GM23338 (cell line): ENCODE results near the gene BNC2. TPM values are rescaled to one million over a fixed set of nuclear protein-coding genes. Genes with fewer than 3 reads are reported as not detected.

Experiments
- ATAC-seq: fragments of 200-7000 bp; cut with Tn5 transposase; 3 replicates; pipeline ENCODE4 v1.9.1; 2020
- DNase-seq: peaks from one replicate; pipeline ENCODE4 v3.0.0-alpha.2; 2015; ENCODE audit warnings: low spot score
- H2AFZ ChIP-seq: fragments of 200-600 bp; sonication (generic); 2 replicates; pipeline ENCODE4 v1.8.0; 2016; ENCODE audit warnings: antibody characterized with exemption, mild to moderate bottlenecking, moderate library complexity
- H3F3A ChIP-seq: fragments of 200-600 bp; sonication (generic); replicated peaks from 2 replicates; pipeline ENCODE4 v1.8.0; 2017; ENCODE audit warnings: antibody characterized with exemption, mixed run types, low read depth
- H3K27ac ChIP-seq: fragments of 200-600 bp; sonication (generic); 2 replicates; pipeline ENCODE4 v1.6.1; 2016; ENCODE audit warnings: low read depth
- H3K27me3 ChIP-seq: fragments of 200-600 bp; sonication (generic); 2 replicates; pipeline ENCODE4 v1.8.0; 2016; ENCODE audit warnings: mild to moderate bottlenecking, mixed run types, moderate library complexity; ENCODE audit not compliant: insufficient read depth
- H3K36me3 ChIP-seq: fragments of 200-600 bp; sonication (generic); 2 replicates; pipeline ENCODE4 v1.8.0; 2016; ENCODE audit warnings: mild to moderate bottlenecking; ENCODE audit not compliant: insufficient read depth
- H3K4me1 ChIP-seq: fragments of 200-600 bp; sonication (generic); 2 replicates; pipeline ENCODE4 v1.8.0; 2016; ENCODE audit warnings: mild to moderate bottlenecking, moderate library complexity; ENCODE audit not compliant: insufficient read depth
- H3K4me2 ChIP-seq: fragments of 200-600 bp; sonication (generic); 2 replicates; pipeline ENCODE4 v1.7.1; 2017; ENCODE audit warnings: mixed run types
- H3K4me3 ChIP-seq: fragments of 200-600 bp; sonication (generic); 2 replicates; pipeline ENCODE4 v1.6.1; 2016; ENCODE audit warnings: mixed run types
- H3K79me2 ChIP-seq: fragments of 200-600 bp; sonication (generic); replicated peaks from 2 replicates; pipeline ENCODE4 v1.8.0; 2017; ENCODE audit warnings: mild to moderate bottlenecking; ENCODE audit not compliant: insufficient read depth
- H3K9me2 ChIP-seq: fragments of 200-600 bp; sonication (generic); 2 replicates; pipeline ENCODE4 v1.8.0; 2017; ENCODE audit not compliant: insufficient read depth
- H4K20me1 ChIP-seq: fragments of 200-600 bp; sonication (generic); replicated peaks from 2 replicates; pipeline ENCODE4 v1.8.0; 2017; ENCODE audit warnings: mild to moderate bottlenecking; ENCODE audit not compliant: insufficient read depth
- H3K27ac Mint-ChIP-seq: 2 replicates; pipeline ENCODE4 v1.8.0; 2020; ENCODE audit warnings: inconsistent platforms, mild to moderate bottlenecking, moderate library complexity, mixed read lengths
- H3K27me3 Mint-ChIP-seq: 3 replicates; pipeline ENCODE4 v1.8.0; 2022; ENCODE audit warnings: low read depth, mild to moderate bottlenecking, moderate library complexity, mixed read lengths, inconsistent platforms; ENCODE audit not compliant: insufficient read depth, poor library complexity
- H3K36me3 Mint-ChIP-seq: 3 replicates; pipeline ENCODE4 v1.8.0; 2021; ENCODE audit warnings: low read depth, mild to moderate bottlenecking, inconsistent platforms, moderate library complexity, mixed read lengths
- H3K4me1 Mint-ChIP-seq: 3 replicates; pipeline ENCODE4 v1.8.0; 2020; ENCODE audit warnings: mild to moderate bottlenecking, inconsistent platforms, mixed read lengths
- H3K4me3 Mint-ChIP-seq: 3 replicates; pipeline ENCODE4 v1.8.0; 2021; ENCODE audit warnings: moderate library complexity, mild to moderate bottlenecking, inconsistent platforms, mixed read lengths
- H3K9me3 Mint-ChIP-seq: 3 replicates; pipeline ENCODE4 v1.8.0; 2020; ENCODE audit warnings: moderate library complexity, mild to moderate bottlenecking, inconsistent platforms, mixed read lengths
- CREB1 ChIP-seq: fragments of 250-450 bp; sonication (Bioruptor Pico); IDR thresholded peaks from 2 replicates; pipeline ENCODE4 v1.5.0; 2020; ENCODE audit warnings: low read depth, mild to moderate bottlenecking, moderate library complexity
- ETS1 ChIP-seq: IDR thresholded peaks from 2 replicates; pipeline ENCODE4 v1.6.1; 2016; ENCODE audit warnings: antibody characterized with exemption
- EZH2 ChIP-seq: fragments of 200-600 bp; sonication (generic); IDR thresholded peaks from one replicate; pipeline ENCODE4 v1.8.0; 2017; ENCODE audit warnings: antibody characterized with exemption, mild to moderate bottlenecking, low read depth; ENCODE audit not compliant: unreplicated experiment
- EZH2phosphoT487 ChIP-seq: fragments of 200-600 bp; sonication (generic); IDR thresholded peaks from one replicate; pipeline ENCODE4 v1.8.1; 2018; ENCODE audit warnings: antibody characterized with exemption; ENCODE audit not compliant: unreplicated experiment
- JUNB ChIP-seq: IDR thresholded peaks from one replicate; pipeline ENCODE4 v1.6.1; 2016; ENCODE audit warnings: antibody characterized with exemption; ENCODE audit not compliant: unreplicated experiment
- NANOG ChIP-seq: IDR thresholded peaks from 2 replicates; pipeline ENCODE4 v1.6.1; 2016; ENCODE audit warnings: antibody characterized with exemption, borderline replicate concordance
- POLR2AphosphoS5 ChIP-seq: IDR thresholded peaks from 2 replicates; pipeline ENCODE4 v1.6.1; 2016; ENCODE audit warnings: antibody characterized with exemption, low read depth
- REST ChIP-seq: IDR thresholded peaks from one replicate; pipeline ENCODE4 v1.6.1; 2018; ENCODE audit warnings: antibody characterized with exemption; ENCODE audit not compliant: unreplicated experiment
- STAT1 ChIP-seq: IDR thresholded peaks from one replicate; pipeline ENCODE4 v1.6.1; 2016; ENCODE audit warnings: antibody characterized with exemption; ENCODE audit not compliant: unreplicated experiment
- ZNF114 ChIP-seq: fragments of 250-450 bp; sonication (Bioruptor Pico); IDR thresholded peaks from 2 replicates; pipeline ENCODE4 v1.5.0; 2020; ENCODE audit warnings: mild to moderate bottlenecking, moderate library complexity
- ZNF331 ChIP-seq: fragments of 250-450 bp; sonication (Bioruptor Pico); IDR thresholded peaks from 2 replicates; pipeline ENCODE4 v1.5.0; 2020; ENCODE audit warnings: low read depth, mild to moderate bottlenecking, moderate library complexity
- ZNF462 ChIP-seq: fragments of 250-450 bp; sonication (Bioruptor Pico); IDR thresholded peaks from 2 replicates; pipeline ENCODE4 v1.5.0; 2020; ENCODE audit warnings: mild to moderate bottlenecking, moderate library complexity
- polyA plus RNA-seq: library from polyadenylated mRNA; unstranded; fragments of >200 nt; fragmentation: Nextera tagmentation; extraction: Ambion mirVana; gene quantifications from 2 replicates; pipeline ENCODE4 v1.2.1, GENCODE V29; 2016
- total RNA-seq: library from RNA; depleted of rRNA; stranded (reverse); fragments of >200 nt; shearing (Covaris generic); gene quantifications from 2 replicates; pipeline ENCODE4 v1.2.3, GENCODE V29; 2014
- TF ChIP-seq, protein P1 (sequence below), 2 experiments: fragments of 200-600 bp in 1 of 2; sonication (generic) in 1 of 2; conservative IDR thresholded peaks; 2 replicates each; pipeline versions ENCODE4 v1.5.1 to v1.6.1; 2016 to 2017; ENCODE audit warnings: antibody characterized with exemption in 2 of 2, low read depth in 2 of 2, mild to moderate bottlenecking in 2 of 2, moderate library complexity in 1 of 2

BNC2 gene
- total and polyA plus RNA-seq, 2 experiments from 2014 or later, result 12.7 to 13.2 TPM

GRCh38 chr9:16879416-16879815 lies 8.9 kb upstream of the BNC2 start:
- Histone ChIP-seq H3K79me2 (no peaks in the 10 kb centered on the region), H3K4me1 (peaks cover under 1% of the 10 kb centered on the region; the same call in 1 of the 2 replicates), H3K27ac (no peak overlapping the region), H4K20me1 (no peaks in the 10 kb centered on the region), H3K27me3 (no peaks in the 10 kb centered on the region), H3K4me3 (no peak overlapping the region), H3K4me2 (no peak overlapping the region), H3K36me3 (no peaks in the 10 kb centered on the region), H2AFZ (no peak overlapping the region), H3F3A (no peaks in the 10 kb centered on the region), H3K9me2 (no peaks in the 10 kb centered on the region; the same call in 1 of the 2 replicates)
- Mint-ChIP-seq H3K27me3 (no peaks in the 10 kb centered on the region), H3K4me1 (no peaks in the 10 kb centered on the region), H3K27ac (no peak overlapping the region), H3K36me3 (peaks cover 10% of the 10 kb centered on the region; the same call in 1 of the 3 replicates), H3K4me3 (no peak overlapping the region), H3K9me3 (peaks cover 20% of the 10 kb centered on the region)
- TF ChIP-seq POLR2AphosphoS5, result no peak
- TF ChIP-seq STAT1, result no peak
- TF ChIP-seq, protein P1, sequence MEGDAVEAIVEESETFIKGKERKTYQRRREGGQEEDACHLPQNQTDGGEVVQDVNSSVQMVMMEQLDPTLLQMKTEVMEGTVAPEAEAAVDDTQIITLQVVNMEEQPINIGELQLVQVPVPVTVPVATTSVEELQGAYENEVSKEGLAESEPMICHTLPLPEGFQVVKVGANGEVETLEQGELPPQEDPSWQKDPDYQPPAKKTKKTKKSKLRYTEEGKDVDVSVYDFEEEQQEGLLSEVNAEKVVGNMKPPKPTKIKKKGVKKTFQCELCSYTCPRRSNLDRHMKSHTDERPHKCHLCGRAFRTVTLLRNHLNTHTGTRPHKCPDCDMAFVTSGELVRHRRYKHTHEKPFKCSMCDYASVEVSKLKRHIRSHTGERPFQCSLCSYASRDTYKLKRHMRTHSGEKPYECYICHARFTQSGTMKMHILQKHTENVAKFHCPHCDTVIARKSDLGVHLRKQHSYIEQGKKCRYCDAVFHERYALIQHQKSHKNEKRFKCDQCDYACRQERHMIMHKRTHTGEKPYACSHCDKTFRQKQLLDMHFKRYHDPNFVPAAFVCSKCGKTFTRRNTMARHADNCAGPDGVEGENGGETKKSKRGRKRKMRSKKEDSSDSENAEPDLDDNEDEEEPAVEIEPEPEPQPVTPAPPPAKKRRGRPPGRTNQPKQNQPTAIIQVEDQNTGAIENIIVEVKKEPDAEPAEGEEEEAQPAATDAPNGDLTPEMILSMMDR (conservative IDR thresholded peaks at IDR 0.05; ENCODE audit: low read depth in 2 of 2), result no peak
- TF ChIP-seq ZNF114 (CRISPR knock-in tag), result no peak
- TF ChIP-seq CREB1, result no peak
- no peak for TF ChIP-seq REST
- TF ChIP-seq EZH2phosphoT487, result no peak
- no peak for TF ChIP-seq EZH2
- TF ChIP-seq JUNB, result no peak
- TF ChIP-seq ZNF331, result no peak
- no peak for TF ChIP-seq NANOG
- TF ChIP-seq ETS1, result no peak
- no peak for TF ChIP-seq ZNF462
- DNase-seq (no peak), ATAC-seq (no peak)
